HG03039 (cell line): Measurements from ENCODE around the gene MIOS.
A peak's percentile ranks its signal among the peaks of the same experiment; 100 is the strongest.
"Not testable (repeated sequence)": the region's sequence is repeated elsewhere in the genome, so short reads cannot be mapped to it uniquely, and the experiment has no call there.

Source experiments
- ATAC-seq: cut with Tn5 transposase; IDR thresholded peaks from one replicate; pipeline ENCODE4 v1.9.1; 2021; ENCODE audit warnings: mild to moderate bottlenecking, moderate library complexity; ENCODE audit not compliant: unreplicated experiment

The MIOS gene

DNA sequence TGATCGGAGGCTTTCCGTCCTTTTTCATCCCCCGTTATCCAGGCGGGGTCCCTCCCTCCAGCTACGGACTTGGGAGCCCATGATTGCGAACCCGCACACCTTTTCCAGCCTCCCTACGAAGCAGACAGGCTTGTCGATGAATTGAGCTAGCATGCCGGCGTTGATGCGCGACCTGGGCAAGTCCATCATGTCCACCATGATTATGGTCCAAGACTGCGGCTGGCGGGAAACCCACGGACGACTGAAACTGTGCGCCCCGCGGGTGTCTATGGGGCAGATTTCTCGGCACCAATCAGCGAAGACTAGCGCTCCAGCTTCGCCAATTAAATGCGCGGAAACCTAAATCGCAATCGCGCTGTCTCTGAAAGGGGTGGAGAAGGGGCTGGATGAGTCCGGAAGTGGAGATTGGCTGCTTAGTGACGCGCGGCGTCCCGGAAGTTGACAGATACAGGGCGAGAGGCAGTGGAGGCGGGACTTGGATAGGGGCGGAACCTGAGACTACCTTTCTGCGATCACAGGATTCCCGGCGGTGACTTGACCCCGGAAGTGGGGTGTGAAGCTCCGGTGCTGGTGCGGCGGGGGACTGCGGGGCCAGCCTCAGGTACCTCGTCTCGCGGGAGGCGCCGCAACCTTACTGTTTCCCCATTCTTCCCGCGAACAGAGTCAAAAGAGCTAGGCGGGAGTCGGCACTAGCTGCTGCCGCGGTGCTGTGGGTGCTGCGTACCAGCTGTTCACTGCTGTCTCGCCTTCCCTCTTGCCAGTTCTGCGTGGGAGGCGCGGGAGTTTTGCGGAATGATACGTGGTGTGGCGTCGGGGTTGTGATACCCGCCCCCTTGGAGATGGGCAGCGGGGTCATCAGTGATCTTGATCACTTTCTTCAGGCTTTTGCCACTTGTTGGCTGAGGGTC, 73.8 kb downstream of the MIOS start, which contains the start of gene UMAD1:
TSS of gene UMAD1 (plus strand) at position 532 of the 908 bp plus-strand sequence. CDS start 32,620 bp downstream, outside the sequence.
- ATAC-seq: peak; percentile 99

DNA sequence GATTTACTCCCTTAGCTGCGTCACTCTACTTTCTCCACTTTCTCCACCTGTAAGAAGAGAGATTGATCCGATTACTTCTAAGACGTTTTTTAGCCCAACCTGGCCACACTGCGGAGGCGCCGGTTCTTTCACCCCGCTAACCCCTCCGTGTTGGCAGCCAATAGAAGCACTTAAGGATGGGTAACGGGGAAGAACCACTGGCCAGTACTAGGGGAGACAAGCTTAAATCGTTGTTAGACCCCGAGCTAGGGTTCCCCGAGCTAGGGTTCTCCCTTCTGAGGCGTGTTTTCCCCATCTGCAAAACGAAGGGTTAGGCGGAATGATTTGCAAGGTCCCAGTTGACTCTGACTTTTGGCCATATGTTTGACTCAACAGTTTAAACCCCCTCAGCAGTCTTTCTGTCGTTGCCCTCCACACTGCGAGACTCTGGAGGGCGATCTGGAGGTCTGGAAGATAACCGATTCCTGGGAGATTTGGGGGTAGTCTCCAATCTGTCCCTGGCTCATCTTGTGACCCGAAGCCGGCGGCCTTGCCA, 74.5 kb downstream of the MIOS start:
- ATAC-seq: peak; percentile 0

DNA sequence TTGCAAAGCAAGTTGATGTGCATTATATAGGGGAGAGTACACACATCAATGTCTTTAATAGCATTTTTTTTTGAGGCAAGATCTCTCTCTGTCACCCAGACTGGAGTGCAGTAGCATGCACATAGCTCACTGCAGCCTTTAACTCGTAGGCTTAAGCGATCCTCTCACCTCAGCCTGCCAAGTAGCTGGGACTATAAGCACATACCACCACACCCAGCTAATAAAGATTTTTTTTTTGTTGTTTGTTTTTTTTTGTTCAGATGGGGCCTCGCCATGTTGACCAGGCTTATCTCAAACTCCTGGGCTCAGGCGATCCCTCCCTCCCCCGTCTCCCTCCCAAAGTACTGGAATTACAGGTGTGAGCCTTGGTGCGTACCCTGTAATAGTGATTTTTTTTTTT, 75.4 kb downstream of the MIOS start:
- ATAC-seq: no peak

DNA sequence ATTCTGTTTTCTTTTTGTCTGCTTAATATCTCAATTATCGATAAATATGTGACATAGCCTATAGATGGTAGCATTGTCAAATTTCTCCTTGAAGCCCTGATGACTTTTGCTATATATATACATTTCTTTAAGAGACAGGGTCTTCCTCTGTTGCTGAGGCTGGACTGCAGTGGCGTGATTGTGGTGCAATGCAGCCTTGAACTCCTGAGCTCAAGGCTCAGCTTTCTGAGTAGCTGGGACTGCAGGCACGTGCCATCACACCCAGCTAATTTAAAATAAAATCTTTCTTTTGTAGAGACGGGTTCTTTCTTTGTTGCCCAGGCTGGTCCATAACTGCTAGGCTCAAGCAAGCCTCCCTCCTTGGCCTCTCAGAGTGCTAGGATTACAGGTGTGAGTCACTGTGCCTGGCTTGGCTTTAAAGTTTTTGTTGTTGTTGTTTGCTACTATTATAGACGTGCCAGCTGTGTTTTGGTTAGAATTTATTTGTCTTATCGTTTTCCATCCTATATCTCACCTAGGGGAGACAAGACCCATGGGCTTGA, 80.9 kb downstream of the MIOS start:
- ATAC-seq: no peak

DNA sequence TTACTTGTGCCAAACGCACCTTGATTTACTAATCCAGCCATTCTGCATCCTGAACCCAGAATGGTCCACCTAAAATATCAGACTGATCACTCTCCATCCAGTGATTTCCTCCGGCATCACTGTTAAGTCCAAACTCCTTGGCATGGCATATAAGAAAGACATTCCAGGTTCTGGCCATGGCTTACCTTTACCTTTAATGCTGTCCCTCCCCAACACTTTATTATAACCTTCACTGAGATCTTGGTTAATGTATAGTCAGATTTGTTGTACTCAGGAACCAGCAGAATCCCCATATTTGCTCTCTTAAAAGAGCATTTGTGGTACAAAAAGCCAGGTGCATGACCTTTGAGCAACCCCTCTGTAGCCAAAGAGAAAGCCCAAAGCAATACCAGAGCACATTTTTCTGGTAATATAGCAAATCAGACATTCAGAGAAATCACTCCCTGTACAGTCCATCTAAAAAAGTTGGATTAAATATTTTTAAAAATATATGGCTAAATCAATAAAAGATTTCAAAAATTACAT, 84.1 kb downstream of the MIOS start:
- ATAC-seq: no peak

DNA sequence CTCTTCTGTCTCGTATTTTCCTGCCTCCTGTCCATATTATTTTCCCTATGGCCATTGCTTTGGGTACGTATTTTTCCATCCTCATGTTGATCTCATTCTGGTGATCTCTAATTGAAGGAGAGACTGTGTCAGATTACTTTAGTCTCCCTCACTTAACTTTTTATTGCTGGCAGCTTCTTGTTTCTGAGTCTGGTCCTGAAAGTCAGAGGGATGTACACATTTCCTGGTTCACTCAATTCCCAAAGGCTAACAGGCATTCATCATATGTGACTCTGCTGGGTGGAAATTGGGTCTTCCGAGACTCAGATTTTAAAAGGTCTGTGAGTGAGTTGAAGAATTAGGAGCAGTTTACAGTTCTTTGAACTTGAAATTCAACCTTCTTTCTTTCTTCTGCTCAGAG, 84.8 kb downstream of the MIOS start:
- no peak for ATAC-seq

DNA sequence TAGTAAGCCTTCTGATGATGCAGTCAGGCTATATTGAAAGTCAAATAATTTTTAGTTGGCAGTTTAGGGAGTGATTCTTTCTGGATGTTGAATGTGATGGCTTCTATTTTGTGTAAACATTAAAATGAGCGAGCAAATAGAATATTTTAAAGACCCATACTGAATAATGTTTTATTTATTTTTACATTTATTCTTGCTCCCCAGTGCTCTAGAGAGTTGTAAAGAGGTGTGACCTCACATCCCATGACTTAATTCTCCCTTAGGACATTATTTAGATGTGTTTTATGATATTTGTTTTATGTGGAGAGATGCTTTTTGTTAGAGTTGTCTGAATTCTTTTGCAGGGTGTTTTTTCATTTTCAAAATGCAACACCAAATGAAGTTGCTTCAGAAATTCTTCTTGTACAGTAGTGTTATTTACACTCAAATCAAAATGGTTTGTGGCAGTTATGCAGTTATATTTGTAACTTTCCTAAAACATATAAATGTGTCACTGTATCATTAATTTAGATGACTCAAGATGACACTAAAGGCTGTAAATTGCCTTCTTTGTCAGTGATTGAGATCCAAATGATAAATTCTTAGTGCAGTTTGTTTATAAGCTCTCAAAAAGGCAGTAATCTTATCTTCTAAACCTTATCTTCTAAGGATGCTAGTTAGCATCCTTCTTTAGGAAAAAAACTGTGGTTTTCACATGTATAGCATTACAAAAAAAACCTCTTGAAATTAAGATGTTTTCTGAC, 86.3 kb downstream of the MIOS start:
- no peak for ATAC-seq

DNA sequence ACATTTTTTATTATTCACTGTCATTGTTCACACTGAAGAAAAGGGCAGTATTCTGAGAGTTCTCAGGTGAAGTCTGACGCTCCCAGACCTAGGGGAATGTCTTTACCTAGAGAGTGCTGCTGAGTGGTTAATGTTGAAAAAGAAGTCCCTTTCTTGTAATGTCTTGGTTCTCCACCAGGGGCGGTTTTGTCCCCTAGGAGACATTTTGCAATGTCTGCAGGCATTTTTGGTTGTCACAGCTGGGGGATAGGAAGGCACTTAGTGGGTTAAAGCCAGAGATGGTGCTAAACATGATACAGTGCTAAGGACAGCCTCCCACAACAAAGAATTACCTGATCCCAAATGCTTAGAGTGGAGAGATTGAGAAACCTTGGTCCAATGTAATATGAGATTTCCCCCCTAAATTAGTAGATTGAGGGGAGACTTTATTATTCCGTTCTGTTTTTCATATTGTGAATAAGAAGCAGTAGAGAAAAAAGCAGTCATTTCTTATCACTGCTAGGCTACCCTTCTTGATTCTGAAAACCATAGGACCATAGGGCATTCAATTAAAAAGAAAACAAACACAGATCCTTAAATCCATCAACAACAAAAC, 87.0 kb downstream of the MIOS start:
- no peak for ATAC-seq

DNA sequence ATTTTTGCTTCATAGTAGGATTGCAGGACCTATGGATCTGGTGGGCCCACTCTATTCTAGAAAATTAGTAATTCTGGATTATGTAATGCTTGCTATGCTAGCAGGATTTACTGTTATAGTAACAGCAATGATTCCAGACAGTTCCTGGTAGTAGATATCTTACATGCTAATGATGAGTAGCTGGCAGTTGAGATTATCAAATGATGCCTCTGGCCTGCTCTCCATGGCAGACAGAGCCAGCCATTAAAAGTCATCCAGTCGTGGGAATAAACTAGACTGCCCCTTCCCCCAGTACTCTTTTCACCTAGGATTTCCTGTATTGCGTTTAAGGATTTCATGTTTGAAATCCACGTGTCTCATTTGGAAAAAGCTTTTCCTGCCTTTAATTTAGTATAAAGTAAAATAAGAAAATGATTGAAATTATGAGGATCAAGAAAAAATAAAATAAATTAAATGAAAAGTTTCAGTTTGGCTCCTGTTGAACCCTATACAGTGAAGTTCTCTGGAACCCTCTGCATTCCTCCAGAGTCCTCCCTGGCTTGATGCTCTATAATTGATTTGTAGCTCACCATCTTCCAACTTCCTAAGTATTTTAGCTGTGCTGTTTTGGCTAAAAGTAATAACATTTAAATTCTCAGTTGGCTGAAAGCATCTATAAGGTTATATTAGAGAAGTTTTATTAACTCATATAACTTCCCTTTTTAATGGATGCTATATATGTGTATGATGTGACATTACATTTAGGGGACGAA, 88.5 kb downstream of the MIOS start:
- ATAC-seq: no peak

DNA sequence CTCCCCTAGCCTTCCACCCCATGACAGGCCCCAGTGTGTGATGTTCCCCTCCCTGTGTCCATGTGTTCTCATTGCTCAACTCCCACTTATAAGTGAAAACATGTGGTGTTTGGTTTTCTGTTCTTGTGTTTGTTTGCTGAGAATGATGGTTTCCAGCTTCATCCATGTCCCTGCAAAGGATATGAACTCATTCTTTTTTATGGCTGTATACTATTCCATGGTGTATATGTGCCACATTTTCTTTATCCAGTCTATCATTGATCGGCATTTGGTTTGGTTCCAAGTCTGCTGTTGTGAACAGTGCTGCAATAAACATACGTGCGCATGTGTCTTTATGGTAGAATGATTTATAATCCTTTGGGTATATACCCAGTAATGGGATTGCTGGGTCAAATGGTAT, 89.8 kb downstream of the MIOS start:
- not testable (repeated sequence) for ATAC-seq
